Neural crest cell (in vitro differentiated cells): ENCODE results near the gene GFER. TPM values are rescaled to one million over a fixed set of nuclear protein-coding genes. Genes with fewer than 3 reads are reported as not detected.

Experiments
- DNase-seq: peaks from one replicate; pipeline ENCODE4 v3.0.0; 2021; ENCODE audit warnings: low read depth, mixed read lengths, low spot score
- H3K27ac Mint-ChIP-seq: one replicate; pipeline ENCODE4 v1.8.0; 2021; ENCODE audit warnings: mild to moderate bottlenecking, mixed read lengths; ENCODE audit not compliant: unreplicated experiment
- H3K27me3 Mint-ChIP-seq: 2 replicates; pipeline ENCODE4 v1.8.0; 2021; ENCODE audit warnings: low read depth, mild to moderate bottlenecking, mixed read lengths
- H3K36me3 Mint-ChIP-seq: 2 replicates; pipeline ENCODE4 v1.8.0; 2021; ENCODE audit warnings: low read depth, mild to moderate bottlenecking, mixed read lengths
- H3K4me1 Mint-ChIP-seq: 2 replicates; pipeline ENCODE4 v1.8.0; 2021; ENCODE audit warnings: mixed read lengths
- H3K4me3 Mint-ChIP-seq: one replicate; pipeline ENCODE4 v1.8.0; 2021; ENCODE audit warnings: mild to moderate bottlenecking, mixed read lengths
- H3K9me3 Mint-ChIP-seq: 2 replicates; pipeline ENCODE4 v1.8.0; 2021; ENCODE audit warnings: mixed read lengths
- CTCF ChIP-seq: fragments of 200-600 bp; sonication (generic); conservative IDR thresholded peaks from 2 replicates; pipeline ENCODE4 v1.5.0; 2021; ENCODE audit warnings: antibody characterized with exemption, mild to moderate bottlenecking
- total RNA-seq: library from RNA; stranded (reverse); gene quantifications from 2 replicates; pipeline ENCODE4 v1.2.1, GENCODE V29; 2021

Gene GFER
- total RNA-seq, 1 donor from 2014 or later, result 42.5 TPM

- H3K27me3 Mint-ChIP-seq, result peaks cover 25% of the 10 kb centered on the region
- no peak for DNase-seq
- H3K36me3 Mint-ChIP-seq, result no peaks in the 10 kb centered on the region
- H3K4me3 Mint-ChIP-seq, result no peak overlapping the region
- H3K27ac Mint-ChIP-seq, result no peak overlapping the region
- peaks cover 2% of the 10 kb centered on the region for H3K4me1 Mint-ChIP-seq
- no peak for TF ChIP-seq CTCF
- H3K9me3 Mint-ChIP-seq, result no peaks in the 10 kb centered on the region
Observed at GRCh38 chr16:2015117-2015946, 31.3 kb downstream of the GFER start.

GRCh38 chr16:2015947-2016208 is 31.9 kb downstream of the GFER start:
- no peak overlapping the region for H3K4me3 Mint-ChIP-seq
- no peak for TF ChIP-seq CTCF
- no peaks in the 10 kb centered on the region for H3K36me3 Mint-ChIP-seq

GRCh38 chr16:2016407-2016922 is 32.5 kb downstream of the GFER start:
- Mint-ChIP-seq H3K36me3 (no peaks in the 10 kb centered on the region), H3K4me1 (peaks cover 5% of the 10 kb centered on the region), H3K27ac (no peak overlapping the region), H3K9me3 (no peaks in the 10 kb centered on the region), H3K27me3 (peaks cover 36% of the 10 kb centered on the region), H3K4me3 (peak overlapping the region; percentile 31)
- peak; percentile 54 for TF ChIP-seq CTCF
- DNase-seq, result no peak

More at GRCh38 chr16:2015947-2016208, 31.9 kb downstream of the GFER start:
- no peaks in the 10 kb centered on the region for H3K9me3 Mint-ChIP-seq
- H3K4me1 Mint-ChIP-seq, result peaks cover 4% of the 10 kb centered on the region
- H3K27me3 Mint-ChIP-seq, result peaks cover 30% of the 10 kb centered on the region
- no peak for DNase-seq
- no peak overlapping the region for H3K27ac Mint-ChIP-seq

- Mint-ChIP-seq H3K4me1 (peaks cover 22% of the 10 kb centered on the region), H3K9me3 (no peaks in the 10 kb centered on the region), H3K36me3 (no peaks in the 10 kb centered on the region), H3K27ac (no peak within 1 kb of the TSS), H3K27me3 (peaks cover 58% of the 10 kb centered on the region), H3K4me3 (peak within 1 kb of the TSS; percentile 71)
- no peak for DNase-seq
- no peak for TF ChIP-seq CTCF
Observed at GRCh38 chr16:2019518-2019920, 35.5 kb downstream of the GFER start, which contains the start of gene NPW. Gene NPW, plus strand, starts transcription at chr16:2019785.

GRCh38 chr16:2019921-2020831 is 36.2 kb downstream of the GFER start:
- no peak for DNase-seq
- Mint-ChIP-seq H3K27ac (no peak overlapping the region), H3K27me3 (peaks cover 58% of the 10 kb centered on the region)

More at GRCh38 chr16:2019921-2020831, 36.2 kb downstream of the GFER start:
- H3K9me3 Mint-ChIP-seq, result no peaks in the 10 kb centered on the region
- no peak for TF ChIP-seq CTCF
- H3K36me3 Mint-ChIP-seq, result no peaks in the 10 kb centered on the region
- H3K4me3 Mint-ChIP-seq, result peak overlapping the region; percentile 71
- peaks cover 22% of the 10 kb centered on the region for H3K4me1 Mint-ChIP-seq
